A549 (cell line): ENCODE results near the gene UGT1A9. TPM values are rescaled to one million over a fixed set of nuclear protein-coding genes. Genes with fewer than 3 reads are reported as not detected.
"Not testable (repeated sequence)": the region's sequence is repeated elsewhere in the genome, so short reads cannot be mapped to it uniquely, and the experiment has no call there.

ENCODE experiments used
- ATAC-seq, 2 experiments: fragments of 200-7000 bp in 1 of 2; fragments of >200 bp in 1 of 2; cut with Nextera tagmentation in 1 of 2; cut with Tn5 transposase in 1 of 2; 3 replicates each; pipeline versions ENCODE4 v1.8.0 to v1.9.1; 2018 to 2020; ENCODE audit warnings: mild to moderate bottlenecking in 1 of 2, moderate library complexity in 1 of 2
- CTCF ChIA-PET: fragments of 300-600 bp; sonication (Branson Sonifier 250); formaldehyde crosslinking; extraction: SDS; loops from one replicate; lab custom pipeline; 2021; ENCODE audit warnings: antibody characterized with exemption, inconsistent platforms; lab: Yijun Ruan, JAX
- POLR2A ChIA-PET: fragments of 350-600 bp; formaldehyde crosslinking; extraction: SDS; loops from one replicate; lab custom pipeline; 2021; ENCODE audit warnings: antibody characterized with exemption, inconsistent platforms; lab: Yijun Ruan, JAX
- DNase-seq, 2 experiments: peaks; one replicate each; pipeline versions ENCODE4 v3.0.0 to v3.0.0-alpha.2; 2011 to 2016; ENCODE audit warnings: low read depth in 1 of 2, low spot score in 1 of 2
- FAIRE-seq: peaks from 2 replicates; lab custom pipeline; 2011; peaks lifted over from hg19 to GRCh38; lab: Jason Lieb, UNC
- H3K27ac ChIP-seq, 2 experiments: fragments of >200 bp; sonication (Bioruptor Twin); formaldehyde crosslinking; 3 replicates each; pipeline ENCODE4 v1.5.1; 2016 to 2017
- H3K4me1 ChIP-seq: fragments of >200 bp; sonication (Bioruptor Twin); formaldehyde crosslinking; 3 replicates; pipeline ENCODE4 v1.6.1; 2016
- H3K4me2 ChIP-seq: fragments of >200 bp; sonication (Bioruptor Twin); formaldehyde crosslinking; 3 replicates; pipeline ENCODE4 v1.6.1; 2016
- H3K4me3 ChIP-seq: fragments of >200 bp; sonication (Bioruptor Twin); formaldehyde crosslinking; 3 replicates; pipeline ENCODE4 v1.5.1; 2016
- H3K9me3 ChIP-seq: fragments of >200 bp; sonication (Bioruptor Twin); formaldehyde crosslinking; 3 replicates; pipeline ENCODE4 v1.6.1; 2016
- CBX8 ChIP-seq: fragments of 200-600 bp; sonication (generic); IDR thresholded peaks from 2 replicates; pipeline ENCODE4 v1.6.1; 2016
- EHF ChIP-seq: fragments of 250-450 bp; sonication (Bioruptor Pico); IDR thresholded peaks from 2 replicates; pipeline ENCODE4 v1.5.0; 2020; ENCODE audit warnings: mild to moderate bottlenecking
- EHMT2 ChIP-seq: fragments of 200-600 bp; sonication (generic); IDR thresholded peaks from 2 replicates; pipeline ENCODE4 v1.6.1; 2016; ENCODE audit warnings: antibody characterized with exemption, low read depth, mild to moderate bottlenecking, moderate library complexity
- ELK1 ChIP-seq: fragments of 150-350 bp; IDR thresholded peaks from 2 replicates; pipeline ENCODE4 v1.6.1; 2014; ENCODE audit warnings: low read depth, mild to moderate bottlenecking, low read length
- EP300 ChIP-seq, 2 experiments: fragments of >200 bp; sonication (Bioruptor Twin); formaldehyde crosslinking; IDR thresholded peaks; 2 replicates in 1 of 2; 3 replicates in 1 of 2; pipeline ENCODE4 v1.6.1; 2016 to 2017
- ESRRA ChIP-seq: fragments of 150-350 bp; IDR thresholded peaks from 2 replicates; pipeline ENCODE4 v1.6.1; 2014; ENCODE audit warnings: mild to moderate bottlenecking, low read length, borderline replicate concordance
- FOSL2 ChIP-seq, 2 experiments: fragments of 450-650 bp in 1 of 2; fragments of >200 bp in 1 of 2; sonication (Bioruptor Twin) in 1 of 2; formaldehyde crosslinking; IDR thresholded peaks; 2 replicates each; pipeline versions ENCODE4 v1.5.0 to v1.6.1; 2016 to 2020; ENCODE audit warnings: mild to moderate bottlenecking in 1 of 2, moderate library complexity in 1 of 2
- FOXS1 ChIP-seq: fragments of 250-450 bp; sonication (Bioruptor Pico); IDR thresholded peaks from 2 replicates; pipeline ENCODE4 v1.5.0; 2020; ENCODE audit warnings: mild to moderate bottlenecking, moderate library complexity
- HOXA7 ChIP-seq: fragments of 250-450 bp; sonication (Bioruptor Pico); IDR thresholded peaks from 2 replicates; pipeline ENCODE4 v1.5.0; 2020; ENCODE audit warnings: mild to moderate bottlenecking, moderate library complexity
- HOXB13 ChIP-seq: fragments of 250-450 bp; sonication (Bioruptor Pico); IDR thresholded peaks from 2 replicates; pipeline ENCODE4 v1.5.0; 2020; ENCODE audit warnings: low read depth, mild to moderate bottlenecking, moderate library complexity
- MAX ChIP-seq: IDR thresholded peaks from 2 replicates; pipeline ENCODE4 v1.6.1; 2012
- MAZ ChIP-seq: fragments of 150-350 bp; IDR thresholded peaks from 2 replicates; pipeline ENCODE4 v1.6.1; 2014; ENCODE audit warnings: antibody characterized with exemption, low read depth, low read length, borderline replicate concordance
- MYC ChIP-seq: IDR thresholded peaks from 2 replicates; pipeline ENCODE4 v1.6.1; 2012; ENCODE audit warnings: mild to moderate bottlenecking, inconsistent platforms, low read length, improper control_type of control experiment, borderline replicate concordance
- NFE2L2 ChIP-seq: fragments of 150-350 bp; conservative IDR thresholded peaks from 2 replicates; pipeline ENCODE4 v1.6.1; 2014; ENCODE audit warnings: low read length
- PHF8 ChIP-seq: fragments of 200-600 bp; sonication (generic); IDR thresholded peaks from 2 replicates; pipeline ENCODE4 v1.6.1; 2016; ENCODE audit warnings: low read depth, mild to moderate bottlenecking, antibody characterized with exemption, moderate library complexity, borderline replicate concordance
- RAD21 ChIP-seq, 2 experiments: fragments of >200 bp in 1 of 2; sonication (Bioruptor Twin) in 1 of 2; formaldehyde crosslinking in 1 of 2; IDR thresholded peaks in 1 of 2; conservative IDR thresholded peaks in 1 of 2; 2 replicates in 1 of 2; 3 replicates in 1 of 2; pipeline ENCODE4 v1.6.1; 2012 to 2018; ENCODE audit warnings: inconsistent platforms in 1 of 2
- RARB ChIP-seq: fragments of 250-450 bp; sonication (Bioruptor Pico); IDR thresholded peaks from 2 replicates; pipeline ENCODE4 v1.8.0; 2021; ENCODE audit warnings: mild to moderate bottlenecking, moderate library complexity
- RCOR1 ChIP-seq: fragments of 150-350 bp; IDR thresholded peaks from 2 replicates; pipeline ENCODE4 v1.6.1; 2014; ENCODE audit warnings: antibody characterized with exemption, low read length, low read depth
- REST ChIP-seq: fragments of 200-600 bp; sonication (generic); IDR thresholded peaks from 2 replicates; pipeline ENCODE4 v1.6.1; 2016; ENCODE audit warnings: antibody characterized with exemption, mild to moderate bottlenecking, moderate library complexity
- SMC3 ChIP-seq: fragments of >200 bp; sonication (Bioruptor Twin); formaldehyde crosslinking; IDR thresholded peaks from 3 replicates; pipeline ENCODE4 v1.6.1; 2018; ENCODE audit warnings: inconsistent platforms
- SREBF2 ChIP-seq: fragments of 450-650 bp; IDR thresholded peaks from 2 replicates; pipeline ENCODE4 v1.6.1; 2014; ENCODE audit warnings: mild to moderate bottlenecking, moderate library complexity
- USF2 ChIP-seq: fragments of 450-650 bp; IDR thresholded peaks from 2 replicates; pipeline ENCODE4 v1.6.1; 2014; ENCODE audit warnings: antibody characterized with exemption
- ZC3H11A ChIP-seq: fragments of 450-650 bp; IDR thresholded peaks from 2 replicates; pipeline ENCODE4 v1.6.1; 2014; ENCODE audit warnings: antibody characterized with exemption, mild to moderate bottlenecking
- ZNF302 ChIP-seq: fragments of 250-450 bp; sonication (Bioruptor Pico); IDR thresholded peaks from 2 replicates; pipeline ENCODE4 v1.9.0; 2021; ENCODE audit warnings: inconsistent platforms, mild to moderate bottlenecking, moderate library complexity
- WGBS: methylation state at CpG from one replicate; pipeline ENCODE4 v1.1.6; 2017; ENCODE audit errors: missing lambda C conversion rate; 5-methylcytosine and 5-hydroxymethylcytosine counted together
- polyA minus RNA-seq: library from RNA; depleted of rRNA, polyadenylated mRNA; stranded (reverse); fragments of >200 nt; gene quantifications from 2 replicates; pipeline ENCODE4 v1.2.3, GENCODE V29; 2011; rRNA and poly(A)+ RNA removed
- polyA plus RNA-seq, 4 experiments: library from polyadenylated mRNA; depleted of rRNA in 3 of 4; stranded (reverse); fragments of >200 nt; fragmentation: RNase III in 1 of 4; extraction: RNeasy Plus Mini Kit Qiagen cat#74134 plus additional on column Dnase treatment in 1 of 4; gene quantifications; 2 replicates in 3 of 4; 3 replicates in 1 of 4; pipeline ENCODE4 v1.2.3, GENCODE V29; 2011 to 2017

UGT1A9 gene
- 10.6 and 11.0 TPM in 2 replicates for polyA plus RNA-seq (2011; rRNA removed)
- polyA plus RNA-seq (2012; cell fraction: cytosol; rRNA removed), result 2.7 and 2.8 TPM in 2 replicates
- 3.6 and 5.4 TPM in 2 replicates for polyA plus RNA-seq (2012; cell fraction: nucleus; rRNA removed)
- polyA plus RNA-seq (2017; fragmentation: RNase III; extraction: RNeasy Plus Mini Kit Qiagen cat#74134 plus additional on column Dnase treatment), result 10.3 to 13.1 TPM (median 11.8 TPM) in 3 replicates
- 4.4 and 5.9 TPM in 2 replicates for polyA minus RNA-seq

- Histone ChIP-seq H3K4me3 (no peak within 1 kb of the TSS), H3K9me3 (peaks cover 31% of the 10 kb centered on the region; the same call in 2 of the 3 replicates), H3K27ac (peak within 1 kb of the TSS; percentile 82 to 90), H3K4me1 (peaks cover 27% of the 10 kb centered on the region), H3K4me2 (no peak within 1 kb of the TSS)
- ATAC-seq, result peak in 1 of 2 experiments; percentile 62; a peak in 3 of 6 replicates
- peak in 1 of 2 experiments; percentile 47 for DNase-seq
- no peak for FAIRE-seq
- WGBS, result 62% methylated on average over 5 of the region's 5 CpGs
- TF ChIP-seq ZNF302 (CRISPR knock-in tag), result no peak
- TF ChIP-seq EHF (CRISPR knock-in tag), result no peak
- TF ChIP-seq ELK1, result no peak
- TF ChIP-seq MAZ, result no peak
- no peak for TF ChIP-seq ESRRA
- no peak for TF ChIP-seq SMC3
- no peak for TF ChIP-seq FOXS1 (CRISPR knock-in tag)
- TF ChIP-seq MYC, result no peak
- no peak for TF ChIP-seq SREBF2
- no peak for TF ChIP-seq HOXB13 (CRISPR knock-in tag)
- no peak for TF ChIP-seq FOSL2 (IDR thresholded peaks at IDR 0.05)
- no peak for TF ChIP-seq FOSL2 (CRISPR knock-in tag; IDR thresholded peaks at IDR 0.05)
- no peak for TF ChIP-seq ZC3H11A
- no peak for TF ChIP-seq RARB
- POLR2A ChIA-PET, result interaction anchor here (0.6 kb wide), 1 partner anchor 106 kb away, joined by 3 read pairs; no protein-coding TSS in a partner anchor
- CTCF ChIA-PET, result interaction anchor here (1.0 kb wide), 1 partner anchor 19 kb away, joined by 3 read pairs; no protein-coding TSS in a partner anchor
Measured at GRCh38 chr2:233671290-233672161, at the start of gene UGT1A9. UGT1A9 (plus strand) TSS chr2:233671898; CDS start chr2:233671935, 37 bp downstream.

- FAIRE-seq (no peak), ATAC-seq (no peak), DNase-seq (no peak)
- H3K9me3 ChIP-seq, result peaks cover 43% of the 10 kb centered on the region
- no peak overlapping the region for H3K4me3 ChIP-seq
- CTCF ChIA-PET, result interaction anchor here (0.6 kb wide), 1 partner anchor 200 kb away, joined by 3 read pairs; no protein-coding TSS in a partner anchor
- no peak for TF ChIP-seq MAX
- no peak for TF ChIP-seq RAD21 (conservative IDR thresholded peaks at IDR 0.05 in 1 of 2, IDR thresholded peaks at IDR 0.05 in 1 of 2)
- TF ChIP-seq NFE2L2, result no peak
- no peak for TF ChIP-seq RARB
- no peak for TF ChIP-seq CBX8
- TF ChIP-seq ESRRA, result no peak
- no peak for TF ChIP-seq EHMT2
- TF ChIP-seq RCOR1, result no peak
- TF ChIP-seq EHF (CRISPR knock-in tag), result no peak
- TF ChIP-seq MAZ, result no peak
- no peak for TF ChIP-seq ZNF302 (CRISPR knock-in tag)
- TF ChIP-seq USF2, result no peak
- no peak for TF ChIP-seq REST
- no peak for TF ChIP-seq HOXA7
- TF ChIP-seq EP300 (IDR thresholded peaks at IDR 0.05), result no peak
- no peak for TF ChIP-seq PHF8
- H3K4me2 ChIP-seq, result no peak overlapping the region
- POLR2A ChIA-PET, result no interaction called here
- no peaks in the 10 kb centered on the region for H3K4me1 ChIP-seq
- 64% methylated on average over 5 of the region's 5 CpGs for WGBS
- H3K27ac ChIP-seq, result no peak overlapping the region
Measured at GRCh38 chr2:233627331-233628025, 44.2 kb upstream of the UGT1A9 start.

GRCh38 chr2:233636306-233636705, 35.4 kb upstream of the UGT1A9 start, which contains the start of gene UGT1A10:
UGT1A10 (plus strand) TSS chr2:233636448; CDS start chr2:233636523, 75 bp downstream.
- POLR2A ChIA-PET, ATAC-seq, H3K4me2 ChIP-seq, H3K4me1 ChIP-seq, H3K4me3 ChIP-seq, H3K27ac ChIP-seq, CTCF ChIA-PET, FAIRE-seq, DNase-seq, H3K9me3 ChIP-seq: not testable (repeated sequence)
- 91% methylated on average over 10 of the region's 10 CpGs for WGBS
